Measurements from ENCODE around the gene POU2AF1.

DNA sequence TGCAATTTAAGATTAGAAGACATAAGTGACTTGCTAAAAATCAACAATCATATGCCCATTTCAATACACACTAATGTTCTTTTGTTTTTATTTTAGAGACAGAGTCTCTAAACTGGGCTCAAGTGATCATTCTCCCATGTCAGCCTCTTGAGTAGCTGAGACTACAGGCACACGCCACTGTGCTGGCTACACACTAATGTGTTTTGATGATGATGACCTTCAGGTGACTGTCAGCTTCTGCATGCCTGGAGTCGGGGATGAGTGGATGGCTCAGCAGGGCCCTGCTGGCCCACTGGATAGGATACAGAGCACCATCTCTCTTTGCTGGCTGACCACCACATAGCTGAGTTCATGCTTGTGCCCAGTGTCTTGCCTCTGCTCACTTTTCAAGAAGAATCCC, 27.0 kb upstream of the POU2AF1 start:
- TF ChIP-seq, protein P1, sequence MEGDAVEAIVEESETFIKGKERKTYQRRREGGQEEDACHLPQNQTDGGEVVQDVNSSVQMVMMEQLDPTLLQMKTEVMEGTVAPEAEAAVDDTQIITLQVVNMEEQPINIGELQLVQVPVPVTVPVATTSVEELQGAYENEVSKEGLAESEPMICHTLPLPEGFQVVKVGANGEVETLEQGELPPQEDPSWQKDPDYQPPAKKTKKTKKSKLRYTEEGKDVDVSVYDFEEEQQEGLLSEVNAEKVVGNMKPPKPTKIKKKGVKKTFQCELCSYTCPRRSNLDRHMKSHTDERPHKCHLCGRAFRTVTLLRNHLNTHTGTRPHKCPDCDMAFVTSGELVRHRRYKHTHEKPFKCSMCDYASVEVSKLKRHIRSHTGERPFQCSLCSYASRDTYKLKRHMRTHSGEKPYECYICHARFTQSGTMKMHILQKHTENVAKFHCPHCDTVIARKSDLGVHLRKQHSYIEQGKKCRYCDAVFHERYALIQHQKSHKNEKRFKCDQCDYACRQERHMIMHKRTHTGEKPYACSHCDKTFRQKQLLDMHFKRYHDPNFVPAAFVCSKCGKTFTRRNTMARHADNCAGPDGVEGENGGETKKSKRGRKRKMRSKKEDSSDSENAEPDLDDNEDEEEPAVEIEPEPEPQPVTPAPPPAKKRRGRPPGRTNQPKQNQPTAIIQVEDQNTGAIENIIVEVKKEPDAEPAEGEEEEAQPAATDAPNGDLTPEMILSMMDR (conservative IDR thresholded peaks at IDR 0.05; ENCODE audit: low read depth in 2 of 2) = no peak
- TF ChIP-seq POLR2AphosphoS5 (IDR thresholded peaks at IDR 0.05; ENCODE audit: low read depth) = no peak
- TF ChIP-seq REST (IDR thresholded peaks at IDR 0.05; ENCODE audit: unreplicated experiment) = no peak
- no peak for TF ChIP-seq EZH2 (IDR thresholded peaks at IDR 0.05; ENCODE audit: low read depth, unreplicated experiment)
- no peak for TF ChIP-seq ZNF114 (CRISPR knock-in tag; IDR thresholded peaks at IDR 0.05)
- TF ChIP-seq NANOG (IDR thresholded peaks at IDR 0.05; ENCODE audit: borderline replicate concordance) = no peak

Measured in GM23338 (cell line).